Stimulated activated CD4-positive, alpha-beta T cell treated with anti-CD3 and anti-CD28 coated beads, Interleukin-2, amount 100 ng/mL, for 24 hours (primary cell): ENCODE measurements around the gene GRIFIN.
A peak's percentile ranks its signal among the peaks of the same experiment; 100 is the strongest.

ENCODE experiments used
- DNase-seq, 2 donors: peaks; one replicate each; pipeline ENCODE4 v3.0.0-alpha.2; 2020

The GRIFIN gene

GRCh38 chr7:2432910-2433712 lies 43.1 kb downstream of the GRIFIN start:
- DNase-seq, result no peak

DNA sequence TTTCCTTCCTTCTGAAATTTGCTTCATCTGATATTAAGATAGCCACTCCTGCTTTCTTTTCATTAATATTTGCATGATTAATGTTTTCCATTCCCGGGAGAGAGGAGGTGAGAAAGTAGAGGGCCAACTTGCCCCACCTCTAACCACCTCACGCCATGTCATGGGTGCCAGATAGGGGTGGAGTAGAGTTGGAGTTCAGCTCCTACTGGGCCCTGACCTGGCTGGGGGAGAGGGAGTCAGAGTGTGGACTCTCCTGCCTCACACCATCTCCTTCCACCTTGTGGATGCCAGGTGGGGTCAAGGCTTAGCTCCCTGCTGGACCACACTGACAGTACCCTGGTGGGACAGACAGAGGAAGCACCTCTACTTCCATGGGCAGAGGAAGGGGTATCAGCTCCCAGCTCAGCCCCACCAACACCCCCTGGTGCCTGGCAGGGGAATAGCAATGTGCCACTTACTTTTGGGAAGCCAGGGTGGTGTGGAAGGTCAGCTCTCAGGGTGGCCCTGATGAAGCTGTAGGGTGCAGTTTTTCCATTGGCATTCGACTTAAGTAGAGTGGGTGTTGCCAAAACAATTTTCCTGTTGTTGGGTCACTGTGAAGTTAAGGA lies 44.8 kb downstream of the GRIFIN start:
- DNase-seq, result peak; percentile 43 to 57

- no peak for DNase-seq
Observed at GRCh38 chr7:2425749-2426148, 50.4 kb downstream of the GRIFIN start.
